CD4-positive, alpha-beta T cell (primary cell): ENCODE results near the gene LRRC4B. TPM values are rescaled to one million over a fixed set of nuclear protein-coding genes. Genes with fewer than 3 reads are reported as not detected.

Source experiments
- ATAC-seq: fragments of 200-7000 bp; cut with Tn5 transposase; one replicate; pipeline ENCODE4 v1.10.0; 2022; ENCODE audit warnings: mild to moderate bottlenecking; ENCODE audit not compliant: poor library complexity
- CTCF ChIA-PET: fragments of 350-600 bp; sonication (Branson Sonifier 250); formaldehyde crosslinking; loops from one replicate; lab custom pipeline; 2021; ENCODE audit warnings: antibody characterized with exemption, inconsistent platforms; lab: Charles Lee
- POLR2A ChIA-PET: fragments of 350-600 bp; sonication (Branson Sonifier 250); formaldehyde crosslinking; loops from one replicate; lab custom pipeline; 2021; ENCODE audit warnings: antibody characterized with exemption, inconsistent platforms; lab: Charles Lee
- DNase-seq, 14 experiments: peaks; one replicate each; pipeline ENCODE4 v3.0.0-alpha.2; 2013 to 2020; ENCODE audit warnings: mixed read lengths in 2 of 14
- H3K27ac ChIP-seq, 2 donors: one replicate each; pipeline versions ENCODE4 v1.5.1 to v1.7.0; 2013; ENCODE audit warnings: low read length in 2 of 2, low read depth in 1 of 2, mild to moderate bottlenecking in 1 of 2
- H3K27me3 ChIP-seq, 2 experiments: 1 replicate in 1 of 2; 2 replicates in 1 of 2; pipeline versions ENCODE4 v1.6.1 to v1.7.0; 2013; ENCODE audit warnings: low read length in 2 of 2, control low read depth in 1 of 2, mild to moderate bottlenecking in 1 of 2, moderate library complexity in 1 of 2; ENCODE audit not compliant: insufficient read depth in 2 of 2, control insufficient read depth in 1 of 2
- H3K36me3 ChIP-seq: one replicate; pipeline ENCODE4 v1.6.1; 2013; ENCODE audit warnings: low read length, control low read depth; ENCODE audit not compliant: insufficient read depth
- H3K4me1 ChIP-seq: one replicate; pipeline ENCODE4 v1.6.1; 2013; ENCODE audit warnings: low read length, control low read depth; ENCODE audit not compliant: insufficient read depth
- H3K4me3 ChIP-seq: one replicate; pipeline ENCODE4 v1.5.1; 2013; ENCODE audit warnings: mild to moderate bottlenecking, low read length, moderate library complexity
- H3K9me3 ChIP-seq, 2 experiments: 1 replicate in 1 of 2; 2 replicates in 1 of 2; pipeline versions ENCODE4 v1.6.1 to v1.7.0; 2013; ENCODE audit warnings: low read length in 2 of 2, mild to moderate bottlenecking in 2 of 2, control low read depth in 1 of 2, moderate library complexity in 1 of 2; ENCODE audit not compliant: control insufficient read depth in 1 of 2, insufficient read depth in 1 of 2
- H3K27ac Mint-ChIP-seq: one replicate; pipeline ENCODE4 v1.8.0; 2020; ENCODE audit warnings: mixed read lengths
- H3K27me3 Mint-ChIP-seq: one replicate; pipeline ENCODE4 v1.8.0; 2021; ENCODE audit warnings: mixed read lengths
- H3K36me3 Mint-ChIP-seq: one replicate; pipeline ENCODE4 v1.8.0; 2021; ENCODE audit warnings: low read depth, mixed read lengths
- H3K4me1 Mint-ChIP-seq: one replicate; pipeline ENCODE4 v1.8.0; 2021; ENCODE audit warnings: low read depth, mixed read lengths
- H3K4me3 Mint-ChIP-seq: one replicate; pipeline ENCODE4 v1.8.0; 2020; ENCODE audit warnings: mild to moderate bottlenecking, mixed read lengths
- H3K9me3 Mint-ChIP-seq: one replicate; pipeline ENCODE4 v1.8.0; 2020; ENCODE audit warnings: mixed read lengths
- intact Hi-C, 2 experiments: fragments of 100-400 bp; cut with DNase I in 1 of 2; cut with micrococcal nuclease in 1 of 2; formaldehyde crosslinking; loops; one replicate each; pipeline versions ENCODE4 v1.15.1 to v1.9.0; 2023 to 2025; cut with DNase I, micrococcal nuclease
- total RNA-seq, 174 experiments: library from RNA in 2 of 174; stranded (reverse) in 2 of 174; gene quantifications; one replicate each; pipeline ENCODE4 v1.2.3 and lab custom pipeline; 2021 to 2026
- TF ChIP-seq, protein P1 (sequence below): fragments of 200-600 bp; IDR thresholded peaks from one replicate; pipeline ENCODE4 v1.8.0; 2022; ENCODE audit warnings: antibody characterized with exemption, mild to moderate bottlenecking

Gene LRRC4B
- total RNA-seq, 2 experiments from 2014 or later = not detected

DNA sequence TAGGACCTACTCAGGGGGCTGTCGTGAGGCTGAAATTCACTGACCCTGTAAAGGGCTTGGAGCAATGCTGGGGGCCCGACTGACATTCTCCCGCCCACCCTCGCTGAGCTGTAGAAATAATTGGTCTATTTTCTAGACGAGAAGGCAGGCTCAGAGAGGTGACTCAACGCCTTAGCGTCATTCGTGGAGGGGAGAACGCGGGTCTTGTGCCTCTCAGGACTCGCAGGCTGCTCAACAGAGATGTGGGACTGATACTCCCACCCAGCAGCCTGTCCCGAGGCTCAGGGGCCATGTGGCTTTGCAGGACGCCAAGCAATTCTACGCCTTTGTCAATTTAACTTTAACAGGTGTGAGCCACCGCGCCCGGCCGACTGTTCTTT, 30.9 kb downstream of the LRRC4B start:
- peaks cover 23% of the 10 kb centered on the region for H3K27me3 Mint-ChIP-seq
- no peaks in the 10 kb centered on the region for H3K36me3 Mint-ChIP-seq
- no peak overlapping the region for H3K27ac Mint-ChIP-seq
- TF ChIP-seq, protein P1, sequence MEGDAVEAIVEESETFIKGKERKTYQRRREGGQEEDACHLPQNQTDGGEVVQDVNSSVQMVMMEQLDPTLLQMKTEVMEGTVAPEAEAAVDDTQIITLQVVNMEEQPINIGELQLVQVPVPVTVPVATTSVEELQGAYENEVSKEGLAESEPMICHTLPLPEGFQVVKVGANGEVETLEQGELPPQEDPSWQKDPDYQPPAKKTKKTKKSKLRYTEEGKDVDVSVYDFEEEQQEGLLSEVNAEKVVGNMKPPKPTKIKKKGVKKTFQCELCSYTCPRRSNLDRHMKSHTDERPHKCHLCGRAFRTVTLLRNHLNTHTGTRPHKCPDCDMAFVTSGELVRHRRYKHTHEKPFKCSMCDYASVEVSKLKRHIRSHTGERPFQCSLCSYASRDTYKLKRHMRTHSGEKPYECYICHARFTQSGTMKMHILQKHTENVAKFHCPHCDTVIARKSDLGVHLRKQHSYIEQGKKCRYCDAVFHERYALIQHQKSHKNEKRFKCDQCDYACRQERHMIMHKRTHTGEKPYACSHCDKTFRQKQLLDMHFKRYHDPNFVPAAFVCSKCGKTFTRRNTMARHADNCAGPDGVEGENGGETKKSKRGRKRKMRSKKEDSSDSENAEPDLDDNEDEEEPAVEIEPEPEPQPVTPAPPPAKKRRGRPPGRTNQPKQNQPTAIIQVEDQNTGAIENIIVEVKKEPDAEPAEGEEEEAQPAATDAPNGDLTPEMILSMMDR = no peak
- no peak overlapping the region for H3K4me3 ChIP-seq
- peaks cover 3% of the 10 kb centered on the region for H3K9me3 Mint-ChIP-seq
- peaks cover 3 to 9% of the 10 kb centered on the region in 2 experiments for H3K27me3 ChIP-seq
- H3K36me3 ChIP-seq = no peaks in the 10 kb centered on the region
- ATAC-seq (no peak), DNase-seq (no peak)
- no peak overlapping the region for H3K27ac ChIP-seq
- H3K4me1 Mint-ChIP-seq = no peaks in the 10 kb centered on the region
- CTCF ChIA-PET = interaction anchor here (0.6 to 1.3 kb wide), 3 partner anchors 173 to 246 kb away, joined by 3 to 4 read pairs (median 3); no protein-coding TSS in a partner anchor
- peaks cover 6 to 18% of the 10 kb centered on the region in 2 experiments for H3K9me3 ChIP-seq
- H3K4me3 Mint-ChIP-seq = no peak overlapping the region
- intact Hi-C loops = loop anchor here (1.0 to 10.0 kb wide), 3 partner anchors 246 to 388 kb away; no protein-coding TSS in a partner anchor
- H3K4me1 ChIP-seq = no peaks in the 10 kb centered on the region
- POLR2A ChIA-PET = no interaction called here

DNA sequence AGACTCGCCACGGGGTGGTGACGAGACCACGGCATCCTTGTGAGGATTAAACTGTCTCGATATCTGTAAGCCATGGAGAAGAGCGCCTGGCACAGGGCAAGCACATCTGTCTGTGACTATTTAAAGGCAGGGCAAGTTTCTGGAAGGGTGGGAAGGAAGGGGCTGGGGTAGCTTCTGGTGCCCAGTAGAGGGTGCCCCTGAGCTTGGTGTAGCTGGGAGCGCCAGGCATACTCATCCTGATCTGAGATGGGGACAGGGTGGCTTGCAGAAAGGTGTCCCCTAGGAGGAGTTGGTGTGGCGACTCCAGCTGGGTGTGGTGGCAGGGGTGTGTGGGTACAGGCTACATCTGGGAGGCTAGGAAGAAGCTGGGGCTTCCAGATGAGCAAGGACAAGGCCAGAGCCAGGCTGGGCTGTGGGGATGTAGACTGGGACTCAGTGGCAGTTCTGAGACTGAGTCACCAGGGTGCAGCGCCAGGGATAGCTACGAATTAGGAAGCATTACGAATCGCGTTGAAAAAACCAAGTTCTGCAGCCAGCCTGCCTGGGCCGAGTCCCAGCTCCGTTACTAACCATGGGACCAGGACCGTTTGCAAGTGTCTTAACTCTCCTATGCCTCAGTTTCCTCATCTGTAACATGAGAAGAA, 31.5 kb downstream of the LRRC4B start:
- no peaks in the 10 kb centered on the region for H3K36me3 ChIP-seq
- DNase-seq = no peak
- H3K27ac ChIP-seq = no peak overlapping the region
- Mint-ChIP-seq H3K27me3 (peaks cover 27% of the 10 kb centered on the region), H3K4me3 (no peak overlapping the region), H3K27ac (no peak overlapping the region), H3K4me1 (no peaks in the 10 kb centered on the region), H3K36me3 (no peaks in the 10 kb centered on the region), H3K9me3 (peaks cover 3% of the 10 kb centered on the region)
- H3K9me3 ChIP-seq = peaks cover 7 to 20% of the 10 kb centered on the region in 2 experiments
- TF ChIP-seq, protein P1 = no peak
- ChIA-PET POLR2A (no interaction called here), CTCF (interaction anchor here (1.3 kb wide), 1 partner anchor 247 kb away, joined by 4 read pairs; no protein-coding TSS in a partner anchor)
- ATAC-seq = no peak
- intact Hi-C loops = loop anchor here (1.0 to 10.0 kb wide), 3 partner anchors 247 to 388 kb away; no protein-coding TSS in a partner anchor
- no peaks in the 10 kb centered on the region for H3K4me1 ChIP-seq
- H3K27me3 ChIP-seq = peaks cover 3 to 10% of the 10 kb centered on the region in 2 experiments
- no peak overlapping the region for H3K4me3 ChIP-seq

DNA sequence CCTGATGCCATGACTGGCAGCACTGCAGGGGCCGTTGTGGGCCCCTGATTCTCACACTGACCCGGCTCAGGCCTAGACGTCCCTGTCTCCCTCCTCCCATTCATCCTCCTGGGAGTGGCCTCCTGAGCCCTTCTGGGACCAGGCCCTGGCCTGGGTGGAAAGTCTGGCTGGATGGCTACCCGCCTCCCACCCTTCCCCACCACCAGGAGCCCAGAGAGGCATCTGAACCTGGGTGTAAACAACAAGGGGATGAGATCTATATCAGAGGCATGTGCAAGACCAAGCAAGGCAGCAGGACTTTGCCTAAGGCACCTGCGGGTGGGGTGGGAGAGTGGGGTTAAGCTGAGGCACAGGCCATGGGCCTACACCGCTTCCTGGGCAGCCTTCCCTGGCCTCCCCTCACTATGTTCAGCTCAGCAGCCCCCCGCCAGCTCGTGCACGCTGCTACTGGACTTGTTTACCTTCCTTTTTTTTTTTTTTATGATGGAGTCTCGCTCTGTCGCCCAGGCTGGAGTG, 32.5 kb downstream of the LRRC4B start:
- H3K27ac Mint-ChIP-seq = no peak overlapping the region
- TF ChIP-seq, protein P1 = no peak
- intact Hi-C loops = loop anchor here (5.0 to 10.0 kb wide), 2 partner anchors 387 to 389 kb away; no protein-coding TSS in a partner anchor
- Histone ChIP-seq H3K27ac (no peak overlapping the region), H3K36me3 (no peaks in the 10 kb centered on the region), H3K4me3 (no peak overlapping the region), H3K4me1 (no peaks in the 10 kb centered on the region), H3K9me3 (peaks cover 7 to 26% of the 10 kb centered on the region in 2 experiments), H3K27me3 (peaks cover 3 to 17% of the 10 kb centered on the region in 2 experiments)
- ChIA-PET CTCF (no interaction called here), POLR2A (no interaction called here)
- peaks cover 3% of the 10 kb centered on the region for H3K9me3 Mint-ChIP-seq
- DNase-seq = no peak
- H3K36me3 Mint-ChIP-seq = no peaks in the 10 kb centered on the region
- ATAC-seq = no peak
- H3K4me1 Mint-ChIP-seq = no peaks in the 10 kb centered on the region
- H3K4me3 Mint-ChIP-seq = no peak overlapping the region
- H3K27me3 Mint-ChIP-seq = peaks cover 27% of the 10 kb centered on the region
